ENCODE data around the gene PARD3.

PARD3 gene

GRCh38 chr10:34109495-34109894 is 705.6 kb downstream of the PARD3 start:
- no peak for FAIRE-seq

- FAIRE-seq = no peak
Observed at GRCh38 chr10:34107626-34108516, 707.2 kb downstream of the PARD3 start.

GRCh38 chr10:34106356-34106885 is 708.7 kb downstream of the PARD3 start:
- no peak for FAIRE-seq

GRCh38 chr10:34104829-34105572 is 710.1 kb downstream of the PARD3 start:
- FAIRE-seq = no peak

- no peak for FAIRE-seq
Observed at GRCh38 chr10:34102893-34103506, 712.1 kb downstream of the PARD3 start.

GRCh38 chr10:34102237-34102673 is 712.8 kb downstream of the PARD3 start:
- no peak for FAIRE-seq

GRCh38 chr10:34101001-34101400 is 714.1 kb downstream of the PARD3 start:
- no peak for FAIRE-seq

GRCh38 chr10:34098821-34099567 is 716.1 kb downstream of the PARD3 start:
- FAIRE-seq = no peak

- FAIRE-seq = no peak
Observed at GRCh38 chr10:34097682-34098081, 717.4 kb downstream of the PARD3 start.

GRCh38 chr10:34094961-34095360 is 720.1 kb downstream of the PARD3 start:
- FAIRE-seq = no peak

GRCh38 chr10:34094146-34094696 is 720.9 kb downstream of the PARD3 start:
- FAIRE-seq = no peak

GRCh38 chr10:34092891-34093290 is 722.2 kb downstream of the PARD3 start:
- FAIRE-seq = no peak

GRCh38 chr10:34091635-34092195 is 723.4 kb downstream of the PARD3 start:
- no peak for FAIRE-seq

- no peak for FAIRE-seq
Observed at GRCh38 chr10:34089253-34089652, 725.8 kb downstream of the PARD3 start.

- no peak for FAIRE-seq
Observed at GRCh38 chr10:34088208-34088794, 726.8 kb downstream of the PARD3 start.

GRCh38 chr10:34087095-34087418 is 728.0 kb downstream of the PARD3 start:
- no peak for FAIRE-seq

GRCh38 chr10:34083567-34083966 is 731.5 kb downstream of the PARD3 start:
- no peak for FAIRE-seq

- no peak for FAIRE-seq
Observed at GRCh38 chr10:34081948-34082347, 733.1 kb downstream of the PARD3 start.

GRCh38 chr10:34081347-34081743 is 733.8 kb downstream of the PARD3 start:
- no peak for FAIRE-seq

GRCh38 chr10:34080485-34081346 is 734.4 kb downstream of the PARD3 start:
- no peak for FAIRE-seq

All from A204.1 (cell line).